ENCODE results near the gene MTMR6.

Gene MTMR6

DNA sequence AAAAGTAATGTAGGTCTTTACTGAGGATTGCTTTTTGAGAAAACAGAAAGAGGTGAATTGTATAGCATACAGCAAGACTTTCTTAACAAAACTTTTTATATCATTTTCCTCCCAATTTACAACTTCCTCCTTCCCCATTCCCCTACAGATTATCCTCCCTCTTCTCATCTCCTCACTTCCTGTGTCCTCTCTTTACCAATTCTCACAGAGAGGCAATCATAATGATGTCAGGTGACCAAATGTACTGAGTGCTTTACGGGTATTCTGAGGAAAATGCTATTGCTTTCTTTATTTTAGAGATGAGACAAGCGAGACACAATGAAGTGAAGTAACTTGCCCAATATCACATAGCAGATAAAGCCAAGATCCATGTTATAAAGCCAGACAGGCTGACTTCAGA lies 1.7 kb upstream of the MTMR6 start:
- Histone ChIP-seq H2AFZ (ENCODE audit: low read length) (no peak overlapping the region), H3K27ac (ENCODE audit: low read depth, low read length, poor library complexity, severe bottlenecking) (no peak overlapping the region), H3K27me3 (ENCODE audit: insufficient read depth, low read length) (no peaks in the 10 kb centered on the region), H3K4me1 (ENCODE audit: insufficient read depth, low read length, severe bottlenecking) (peaks cover 17% of the 10 kb centered on the region), H3K36me3 (ENCODE audit: insufficient read depth, low read length) (no peaks in the 10 kb centered on the region), H3F3A (ENCODE audit: insufficient read depth, low read length) (no peaks in the 10 kb centered on the region), H3K9me2 (ENCODE audit: low read depth, low read length) (no peaks in the 10 kb centered on the region), H3K4me3 (ENCODE audit: low read depth, low read length, poor library complexity, severe bottlenecking) (no peak overlapping the region), H3K4me2 (ENCODE audit: low read length) (no peak overlapping the region), H3K79me2 (ENCODE audit: insufficient read depth, low read length) (no peaks in the 10 kb centered on the region), H4K20me1 (ENCODE audit: insufficient read depth, low read length) (no peaks in the 10 kb centered on the region), H3K9me3 (ENCODE audit: low read length) (no peaks in the 10 kb centered on the region), H3K9ac (ENCODE audit: low read length) (no peak overlapping the region)
- no peak for TF ChIP-seq EZH2 (IDR thresholded peaks at IDR 0.05; ENCODE audit: borderline replicate concordance, low read length)
- TF ChIP-seq, protein P1, sequence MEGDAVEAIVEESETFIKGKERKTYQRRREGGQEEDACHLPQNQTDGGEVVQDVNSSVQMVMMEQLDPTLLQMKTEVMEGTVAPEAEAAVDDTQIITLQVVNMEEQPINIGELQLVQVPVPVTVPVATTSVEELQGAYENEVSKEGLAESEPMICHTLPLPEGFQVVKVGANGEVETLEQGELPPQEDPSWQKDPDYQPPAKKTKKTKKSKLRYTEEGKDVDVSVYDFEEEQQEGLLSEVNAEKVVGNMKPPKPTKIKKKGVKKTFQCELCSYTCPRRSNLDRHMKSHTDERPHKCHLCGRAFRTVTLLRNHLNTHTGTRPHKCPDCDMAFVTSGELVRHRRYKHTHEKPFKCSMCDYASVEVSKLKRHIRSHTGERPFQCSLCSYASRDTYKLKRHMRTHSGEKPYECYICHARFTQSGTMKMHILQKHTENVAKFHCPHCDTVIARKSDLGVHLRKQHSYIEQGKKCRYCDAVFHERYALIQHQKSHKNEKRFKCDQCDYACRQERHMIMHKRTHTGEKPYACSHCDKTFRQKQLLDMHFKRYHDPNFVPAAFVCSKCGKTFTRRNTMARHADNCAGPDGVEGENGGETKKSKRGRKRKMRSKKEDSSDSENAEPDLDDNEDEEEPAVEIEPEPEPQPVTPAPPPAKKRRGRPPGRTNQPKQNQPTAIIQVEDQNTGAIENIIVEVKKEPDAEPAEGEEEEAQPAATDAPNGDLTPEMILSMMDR (IDR thresholded peaks at IDR 0.05; ENCODE audit: low read length): no peak

DNA sequence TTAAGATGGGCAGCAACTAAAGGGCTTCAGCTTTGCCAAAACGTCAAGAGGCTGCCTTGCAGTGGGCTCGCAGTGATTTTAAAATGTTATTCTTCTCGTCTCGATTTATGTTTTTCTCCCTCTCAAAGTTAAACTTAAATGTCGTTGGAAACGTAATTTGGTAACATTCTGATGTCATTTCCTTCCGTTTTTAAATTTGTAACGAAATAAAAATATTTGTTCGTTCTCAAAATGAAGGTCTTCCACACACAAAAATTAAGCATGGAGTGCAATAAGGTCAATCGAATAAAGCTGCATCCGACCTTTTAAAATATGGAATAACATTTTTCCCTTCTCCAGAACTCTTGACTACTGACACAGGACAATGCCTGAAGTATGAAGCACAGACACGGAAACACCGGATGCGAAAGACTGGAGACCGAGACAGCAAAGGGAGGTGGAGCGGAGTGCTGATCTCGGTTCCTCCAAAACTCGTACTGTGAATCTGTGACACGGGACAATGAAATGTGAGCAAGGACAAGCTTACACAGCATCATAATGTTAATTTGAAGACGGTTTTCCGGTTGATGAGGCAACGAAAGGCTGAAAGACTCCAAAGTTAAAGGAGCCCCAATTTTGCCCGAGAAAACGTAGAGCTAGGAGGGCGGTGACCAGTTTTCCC lies 850 bp downstream of the MTMR6 start:
- Histone ChIP-seq H4K20me1 (ENCODE audit: insufficient read depth, low read length) (no peaks in the 10 kb centered on the region), H3K36me3 (ENCODE audit: insufficient read depth, low read length) (no peaks in the 10 kb centered on the region), H3K4me1 (ENCODE audit: insufficient read depth, low read length, severe bottlenecking) (peaks cover 25% of the 10 kb centered on the region), H3K27me3 (ENCODE audit: insufficient read depth, low read length) (no peaks in the 10 kb centered on the region), H3K9me2 (ENCODE audit: low read depth, low read length) (no peaks in the 10 kb centered on the region), H2AFZ (ENCODE audit: low read length) (0 out of 2 replicates have a peak overlapping the region, but pooled peaks have one; percentile 10), H3K27ac (ENCODE audit: low read depth, low read length, poor library complexity, severe bottlenecking) (peak overlapping the region; percentile 77), H3F3A (ENCODE audit: insufficient read depth, low read length) (no peaks in the 10 kb centered on the region), H3K4me2 (ENCODE audit: low read length) (peak overlapping the region; percentile 78), H3K4me3 (ENCODE audit: low read depth, low read length, poor library complexity, severe bottlenecking) (peak overlapping the region; percentile 90), H3K79me2 (ENCODE audit: insufficient read depth, low read length) (no peaks in the 10 kb centered on the region), H3K9me3 (ENCODE audit: low read length) (no peaks in the 10 kb centered on the region), H3K9ac (ENCODE audit: low read length) (peak overlapping the region; percentile 87)
- no peak for TF ChIP-seq EZH2 (IDR thresholded peaks at IDR 0.05; ENCODE audit: borderline replicate concordance, low read length)
- TF ChIP-seq, protein P1 (IDR thresholded peaks at IDR 0.05; ENCODE audit: low read length): no peak

DNA sequence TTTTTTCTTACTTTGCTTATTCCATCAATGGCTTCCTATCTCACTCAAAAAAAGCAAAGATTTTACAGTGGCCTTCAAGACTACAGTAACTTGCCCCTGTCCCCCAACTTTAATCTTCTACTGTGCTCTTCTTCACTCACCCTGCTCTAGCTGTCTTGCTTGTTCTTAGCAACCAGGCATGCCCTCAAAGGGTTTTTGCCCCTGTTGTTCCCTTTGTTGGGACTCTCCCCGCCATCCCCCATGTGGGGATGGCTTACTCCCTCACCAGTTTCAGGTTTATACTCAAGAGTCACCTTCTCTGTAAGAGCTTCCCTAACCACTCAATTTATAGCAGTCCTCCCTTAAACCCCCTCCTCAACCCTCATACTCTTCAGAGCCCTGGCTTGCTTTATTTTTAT lies 5.4 kb downstream of the MTMR6 start:
- Histone ChIP-seq H3K4me1 (ENCODE audit: insufficient read depth, low read length, severe bottlenecking) (peaks cover 20% of the 10 kb centered on the region), H2AFZ (ENCODE audit: low read length) (no peak overlapping the region), H3F3A (ENCODE audit: insufficient read depth, low read length) (no peaks in the 10 kb centered on the region), H3K4me2 (ENCODE audit: low read length) (no peak overlapping the region), H3K27ac (ENCODE audit: low read depth, low read length, poor library complexity, severe bottlenecking) (no peak overlapping the region), H3K9ac (ENCODE audit: low read length) (no peak overlapping the region), H3K36me3 (ENCODE audit: insufficient read depth, low read length) (no peaks in the 10 kb centered on the region), H3K9me3 (ENCODE audit: low read length) (no peaks in the 10 kb centered on the region), H4K20me1 (ENCODE audit: insufficient read depth, low read length) (no peaks in the 10 kb centered on the region), H3K4me3 (ENCODE audit: low read depth, low read length, poor library complexity, severe bottlenecking) (no peak overlapping the region), H3K27me3 (ENCODE audit: insufficient read depth, low read length) (no peaks in the 10 kb centered on the region), H3K9me2 (ENCODE audit: low read depth, low read length) (no peaks in the 10 kb centered on the region), H3K79me2 (ENCODE audit: insufficient read depth, low read length) (no peaks in the 10 kb centered on the region)
- TF ChIP-seq EZH2 (IDR thresholded peaks at IDR 0.05; ENCODE audit: borderline replicate concordance, low read length): no peak
- TF ChIP-seq, protein P1 (IDR thresholded peaks at IDR 0.05; ENCODE audit: low read length): no peak

Measured in OCI-LY1 (cell line).